Measurements from ENCODE around the gene ZSCAN9. TPM values are rescaled to one million over a fixed set of nuclear protein-coding genes. Genes with fewer than 3 reads are reported as not detected.

ZSCAN9 gene
- total RNA-seq, result 8.3 and 12.6 TPM in 2 replicates

GRCh38 chr6:28225056-28225834, at the start of gene ZSCAN9:
ZSCAN9 (plus strand) TSS chr6:28225275; CDS start chr6:28227085, 1,810 bp downstream.

GRCh38 chr6:28252009-28252975, 27.2 kb downstream of the ZSCAN9 start, which contains the start of gene ZKSCAN4:
ZKSCAN4 (minus strand) TSS chr6:28252269; CDS start chr6:28251980, 289 bp downstream.

GRCh38 chr6:28258877-28259777, 34.1 kb downstream of the ZSCAN9 start, which contains the start of gene NKAPL:
NKAPL (plus strand) TSS chr6:28259297; CDS start chr6:28259372, 75 bp downstream.

DNA sequence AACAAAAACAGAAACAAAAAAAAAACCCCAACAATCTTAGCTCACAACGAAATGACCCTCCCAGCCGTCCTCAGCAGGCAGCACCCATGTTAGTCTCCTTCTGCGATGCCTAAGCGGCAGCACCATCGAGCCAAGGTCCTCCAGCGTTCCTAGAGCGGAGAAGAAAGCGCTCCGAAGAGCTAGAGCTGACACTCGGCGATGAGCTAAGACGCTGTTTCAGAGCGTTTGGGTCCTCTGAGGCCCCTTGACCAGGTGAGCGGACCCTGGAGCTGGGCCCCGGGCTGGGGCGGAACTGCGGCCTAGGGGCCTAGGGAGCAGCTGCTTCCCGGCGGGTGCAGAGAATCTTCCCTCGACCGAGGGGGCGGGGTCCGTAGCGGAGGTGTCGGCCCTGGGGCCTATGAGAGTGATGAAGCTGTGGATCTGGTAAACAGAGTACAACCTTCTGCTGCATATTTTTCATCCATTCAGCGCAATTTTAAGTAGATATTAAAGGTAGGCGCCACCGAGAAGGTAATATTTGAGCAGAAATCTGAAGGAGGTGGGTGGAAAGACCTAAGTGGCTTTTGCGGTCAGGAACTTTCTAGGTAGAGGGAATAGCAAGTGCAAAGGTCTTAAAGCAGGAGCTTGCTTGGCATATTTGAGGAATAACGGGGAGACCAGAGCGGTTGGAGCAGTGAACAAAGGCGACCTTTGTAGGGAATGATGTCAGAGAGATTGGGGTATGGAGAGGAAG, 42.1 kb downstream of the ZSCAN9 start, which contains the start of gene ZSCAN26:
TSS of gene ZSCAN26 (plus strand) at position 182 of the 733 bp plus-strand sequence. CDS start 4,777 bp downstream, outside the sequence.

DNA sequence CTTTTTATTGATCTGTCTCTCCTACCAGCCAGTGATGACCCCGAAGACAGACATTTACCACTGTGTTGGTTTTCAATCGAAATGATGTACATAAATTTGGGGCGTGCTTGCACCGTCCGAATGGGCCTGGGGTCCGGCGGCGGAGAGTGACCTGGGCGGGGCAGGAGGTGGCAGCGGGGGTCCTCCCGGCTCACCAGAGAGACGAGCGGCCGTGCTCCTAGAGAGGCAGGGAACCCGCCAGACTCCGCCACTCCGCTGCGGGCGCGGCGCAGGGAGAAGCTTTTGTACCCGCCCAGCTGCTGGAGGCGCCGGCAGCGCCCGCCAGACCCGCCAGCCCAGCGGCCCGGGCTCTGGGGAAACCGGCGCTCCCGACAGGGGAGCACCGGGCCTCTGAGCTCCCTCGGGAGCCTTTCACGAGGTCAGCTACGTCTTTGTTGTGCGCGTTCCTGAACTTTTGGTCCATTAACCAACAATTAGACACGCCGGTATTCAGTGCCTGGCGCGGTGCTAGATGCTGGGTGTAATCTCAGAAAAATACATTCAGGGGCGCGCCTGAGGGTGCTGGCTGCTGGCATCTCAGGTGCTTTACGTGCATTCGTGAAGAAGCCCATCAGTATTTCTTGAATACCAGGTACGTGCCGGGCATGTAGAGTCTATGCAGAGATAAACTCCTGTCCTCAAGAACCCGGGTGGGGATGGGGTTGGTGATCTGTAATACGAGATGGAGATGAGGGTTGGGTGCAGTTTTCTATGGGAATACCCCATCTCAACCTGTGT, 56.4 kb downstream of the ZSCAN9 start, which contains the start of gene PGBD1:
TSS of gene PGBD1 (plus strand) at position 285 of the 777 bp plus-strand sequence. CDS start 2,242 bp downstream, outside the sequence.

Other genes with a start within 250 kb of the ZSCAN9 start
- gene ZNF165, start 144.7 kb upstream of the ZSCAN9 start, total RNA-seq, result 0.13 and 0.26 TPM in 2 replicates
- 1.7 and 2.2 TPM in 2 replicates for gene ZSCAN16, start 100.7 kb upstream of the ZSCAN9 start, total RNA-seq
- 23.0 and 26.4 TPM in 2 replicates for gene ZKSCAN8, start 83.4 kb upstream of the ZSCAN9 start, total RNA-seq
- gene ZKSCAN4, start 27.0 kb downstream of the ZSCAN9 start, total RNA-seq, result 4.8 and 6.0 TPM in 2 replicates
- 0.96 and 1.7 TPM in 2 replicates for gene NKAPL, start 34.0 kb downstream of the ZSCAN9 start, total RNA-seq
- 16.4 and 17.9 TPM in 2 replicates for gene ZSCAN26, start 41.9 kb downstream of the ZSCAN9 start, total RNA-seq
- 4.4 and 4.9 TPM in 2 replicates for gene PGBD1, start 56.3 kb downstream of the ZSCAN9 start, total RNA-seq
- gene ZSCAN31, start 110.9 kb downstream of the ZSCAN9 start, total RNA-seq, result 4.2 and 4.4 TPM in 2 replicates
- 6.9 and 8.3 TPM in 2 replicates for gene ZKSCAN3, start 124.7 kb downstream of the ZSCAN9 start, total RNA-seq
- gene ZSCAN12, start 174.5 kb downstream of the ZSCAN9 start, total RNA-seq, result 5.8 and 6.3 TPM in 2 replicates
- 4.7 TPM in 2 replicates for gene ZSCAN23, start 218.2 kb downstream of the ZSCAN9 start, total RNA-seq

Measured in smooth muscle cell of the pulmonary artery (primary cell).